K562 (cell line): Measurements from ENCODE around the gene RHPN2. TPM values are rescaled to one million over a fixed set of nuclear protein-coding genes. Genes with fewer than 3 reads are reported as not detected.

Source experiments
- ATAC-seq: fragments of 200-7000 bp; cut with Tn5 transposase; 3 replicates; pipeline ENCODE4 v1.9.1; 2020; ENCODE audit warnings: moderate library complexity
- BruUV-seq: library from RNA; stranded (reverse); fragments of 400-500 nt; replicated peaks from 2 replicates; lab custom pipeline; 2021; lab: Mats Ljungman, UMichigan
- CTCF ChIA-PET: fragments of 300-600 bp; formaldehyde crosslinking; extraction: SDS; loops from one replicate; lab custom pipeline; 2021; ENCODE audit warnings: low intra/inter-chr PET ratio; lab: Yijun Ruan, JAX
- POLR2A ChIA-PET: fragments of 300-600, 350-650 bp; sonication (Branson Sonifier 250); formaldehyde crosslinking; extraction: SDS; loops from one replicate; lab custom pipeline; 2021; ENCODE audit warnings: antibody characterized with exemption, inconsistent platforms; lab: Yijun Ruan, JAX
- DNase-seq, 4 experiments: peaks; one replicate each; pipeline versions ENCODE4 v3.0.0 to v3.0.0-alpha.2; 2011 to 2018; ENCODE audit warnings: low spot score in 3 of 4, mixed read lengths in 3 of 4; ENCODE audit errors: extremely low read depth in 1 of 4
- FAIRE-seq: peaks from 2 replicates; lab custom pipeline; 2011; peaks lifted over from hg19 to GRCh38; lab: Jason Lieb, UNC
- H2AFZ ChIP-seq: 2 replicates; pipeline ENCODE4 v1.6.0; 2011; ENCODE audit warnings: low read depth, low read length, control low read depth, inconsistent platforms
- H3K27ac ChIP-seq: fragments of 200-600 bp; 3 replicates; pipeline ENCODE4 v1.8.0; 2011; ENCODE audit warnings: low read depth, mild to moderate bottlenecking, control low read depth, inconsistent platforms, low read length, moderate library complexity, mixed read lengths; ENCODE audit errors: extremely low read depth
- H3K27me3 ChIP-seq, 2 experiments: fragments of 300-600 bp in 1 of 2; 2 replicates in 1 of 2; 3 replicates in 1 of 2; pipeline versions ENCODE4 v1.6.0 to v1.8.0; 2011; ENCODE audit warnings: inconsistent platforms in 2 of 2, low read length in 2 of 2, mild to moderate bottlenecking in 1 of 2, mixed read lengths in 1 of 2, moderate library complexity in 1 of 2; ENCODE audit not compliant: control insufficient read depth in 2 of 2, insufficient read depth in 2 of 2
- H3K36me3 ChIP-seq: fragments of 300-600 bp; 3 replicates; pipeline ENCODE4 v1.8.0; 2011; ENCODE audit warnings: mild to moderate bottlenecking, low read length, inconsistent platforms; ENCODE audit not compliant: control insufficient read depth, insufficient read depth
- H3K4me1 ChIP-seq, 2 experiments: fragments of 200-600 bp in 1 of 2; replicated peaks in 1 of 2; 2 replicates in 1 of 2; 3 replicates in 1 of 2; pipeline versions ENCODE4 v1.5.1 to v1.8.0; 2011; ENCODE audit warnings: inconsistent platforms in 2 of 2, low read length in 2 of 2, mild to moderate bottlenecking in 1 of 2, mixed read lengths in 1 of 2, moderate library complexity in 1 of 2; ENCODE audit not compliant: control insufficient read depth in 2 of 2, insufficient read depth in 2 of 2
- H3K4me2 ChIP-seq: 2 replicates; pipeline ENCODE4 v1.6.1; 2011; ENCODE audit warnings: low read length, control low read depth, inconsistent platforms, mixed read lengths; ENCODE audit not compliant: insufficient read depth
- H3K4me3 ChIP-seq: fragments of 200-600 bp; sonication (generic), shearing (Covaris generic); 2 replicates; pipeline ENCODE4 v1.5.1; 2016; ENCODE audit warnings: control low read depth, inconsistent platforms
- H3K79me2 ChIP-seq: fragments of 200-600 bp; 3 replicates; pipeline ENCODE4 v1.8.0; 2011; ENCODE audit warnings: low read length, inconsistent platforms; ENCODE audit not compliant: control insufficient read depth, insufficient read depth
- H3K9ac ChIP-seq, 2 experiments: 2 replicates each; pipeline versions ENCODE4 v1.6.0 to v1.6.1; 2011; ENCODE audit warnings: low read depth in 2 of 2, low read length in 2 of 2, control low read depth in 1 of 2, inconsistent platforms in 1 of 2, mild to moderate bottlenecking in 1 of 2, mixed read lengths in 1 of 2; ENCODE audit not compliant: insufficient read depth in 1 of 2
- H3K9me1 ChIP-seq: one replicate; pipeline ENCODE4 v1.6.0; 2011; ENCODE audit warnings: inconsistent platforms, mild to moderate bottlenecking, low read length, moderate library complexity; ENCODE audit not compliant: control insufficient read depth, insufficient read depth
- H3K9me3 ChIP-seq: replicated peaks from 2 replicates; pipeline ENCODE4 v1.5.1; 2011; ENCODE audit warnings: low read depth, low read length, inconsistent platforms; ENCODE audit not compliant: control insufficient read depth, insufficient read depth
- H4K20me1 ChIP-seq: replicated peaks from 2 replicates; pipeline ENCODE4 v1.6.1; 2011; ENCODE audit warnings: low read length, inconsistent platforms, mixed read lengths; ENCODE audit not compliant: control insufficient read depth, insufficient read depth
- CBFA2T3 ChIP-seq: fragments of 450-650 bp; IDR thresholded peaks from 2 replicates; pipeline ENCODE4 v1.6.1; 2017
- E4F1 ChIP-seq: fragments of 250-450 bp; sonication (Bioruptor Pico); IDR thresholded peaks from 2 replicates; pipeline ENCODE4 v1.5.0; 2021; ENCODE audit warnings: mild to moderate bottlenecking, borderline replicate concordance
- GABPB1 ChIP-seq: sonication (generic); formaldehyde crosslinking; IDR thresholded peaks from 2 replicates; pipeline ENCODE4 v1.8.0; 2022; ENCODE audit warnings: mild to moderate bottlenecking, missing genetic modification reagents
- HMBOX1 ChIP-seq: sonication (generic); IDR thresholded peaks from 2 replicates; pipeline ENCODE4 v1.6.1; 2016
- KDM1A ChIP-seq, 2 experiments: fragments of 450-650 bp; IDR thresholded peaks; 2 replicates each; pipeline ENCODE4 v1.6.1; 2016; ENCODE audit warnings: mild to moderate bottlenecking in 2 of 2
- KDM2B ChIP-seq: fragments of 250-450 bp; sonication (Bioruptor Pico); IDR thresholded peaks from 2 replicates; pipeline ENCODE4 v1.8.0; 2021; ENCODE audit warnings: mild to moderate bottlenecking, moderate library complexity
- MECOM ChIP-seq: fragments of 250-450 bp; sonication (Bioruptor Pico); IDR thresholded peaks from 2 replicates; pipeline ENCODE4 v1.8.0; 2022; ENCODE audit warnings: inconsistent platforms
- NFATC3 ChIP-seq: fragments of 450-650 bp; IDR thresholded peaks from 2 replicates; pipeline ENCODE4 v1.6.1; 2017; ENCODE audit warnings: mild to moderate bottlenecking
- RAD51 ChIP-seq: fragments of 450-650 bp; IDR thresholded peaks from 2 replicates; pipeline ENCODE4 v1.7.1; 2016; ENCODE audit warnings: low read depth, mild to moderate bottlenecking, borderline replicate concordance
- RFX5 ChIP-seq: IDR thresholded peaks from 2 replicates; pipeline ENCODE4 v1.6.1; 2011; ENCODE audit warnings: low read depth, mild to moderate bottlenecking, improper control_type of control experiment, low read length
- TEAD1 ChIP-seq, 2 experiments: fragments of 450-650 bp in 1 of 2; sonication (generic) in 1 of 2; formaldehyde crosslinking; IDR thresholded peaks; 2 replicates each; pipeline versions ENCODE4 v1.4.0 to v1.8.0; 2020 to 2022; ENCODE audit warnings: mild to moderate bottlenecking in 2 of 2, missing genetic modification reagents in 1 of 2
- TEAD4 ChIP-seq, 2 experiments: sonication (generic) in 1 of 2; formaldehyde crosslinking in 1 of 2; IDR thresholded peaks; 2 replicates each; pipeline versions ENCODE4 v1.6.1 to v1.8.0; 2012 to 2022; ENCODE audit warnings: borderline replicate concordance in 1 of 2, inconsistent platforms in 1 of 2, low read length in 1 of 2, mild to moderate bottlenecking in 1 of 2, missing genetic modification reagents in 1 of 2
- ZNF311 ChIP-seq: fragments of 250-450 bp; sonication (Bioruptor Pico); IDR thresholded peaks from 2 replicates; pipeline ENCODE4 v1.4.0; 2020; ENCODE audit warnings: mild to moderate bottlenecking, moderate library complexity
- ZNF766 ChIP-seq: fragments of 200-800 bp; sonication (Bioruptor generic); conservative IDR thresholded peaks from 2 replicates; pipeline ENCODE4 v1.6.1; 2016; ENCODE audit warnings: missing genetic modification characterization, missing compliant biosample characterization
- WGBS: fragments of 100-300 bp; shearing (Covaris generic); methylation state at CpG from one replicate; pipeline ENCODE4 v1.1.6; 2016; ENCODE audit warnings: low coverage, mixed read lengths; ENCODE audit not compliant: insufficient coverage; ENCODE audit errors: missing lambda C conversion rate; 5-methylcytosine and 5-hydroxymethylcytosine counted together
- in situ Hi-C: fragments of 300-500 bp; cut with MboI; formaldehyde crosslinking; loops from 4 replicates; pipeline ENCODE4 v1.15.0; 2018; ENCODE audit warnings: inconsistent platforms, mixed read lengths
- intact Hi-C: fragments of 100-400 bp; cut with micrococcal nuclease; formaldehyde crosslinking; loops from 2 replicates; pipeline ENCODE4 v1.14.2; 2022
- polyA plus RNA-seq, 8 experiments: library from polyadenylated mRNA; depleted of rRNA in 4 of 8; stranded (reverse) in 5 of 8; unstranded in 3 of 8; fragments of >200 nt; fragmentation: Nextera tagmentation in 2 of 8; fragmentation: Illumina TruSeq in 1 of 8; extraction: Ambion mirVana in 2 of 8; extraction: Trizol in 1 of 8; gene quantifications; 2 replicates each; pipeline versions ENCODE4 v1.2.1 to v1.2.3, GENCODE V29; 2011 to 2014; ENCODE audit warnings: inconsistent platforms in 1 of 8, missing spikeins in 1 of 8
- total RNA-seq, 7 experiments: library from RNA; depleted of rRNA in 6 of 7; stranded (reverse); fragments of >200 nt in 6 of 7; fragmentation: Illumina TruSeq in 2 of 7; extraction: Trizol in 2 of 7; gene quantifications; 2 replicates each; pipeline versions ENCODE4 v1.2.1 to v1.2.3, GENCODE V29; 2011 to 2021; ENCODE audit warnings: low replicate concordance in 1 of 7

The RHPN2 gene
- total and polyA plus RNA-seq, 9 of the 15 experiments (the other 6 are each of a cell fraction or from before 2014, with no cell fraction given): 0.63 to 9.9 (median 3.2) TPM

- ChIA-PET CTCF (no interaction called here), POLR2A (interaction anchor here (0.7 to 0.8 kb wide), 2 partner anchors 12 to 447 kb away, joined by 3 read pairs; no protein-coding TSS in a partner anchor)
- peak; percentile 52 for FAIRE-seq
- H3K4me1 ChIP-seq: peaks cover 9 to 11% of the 10 kb centered on the region in 2 experiments; a peak in 4 of 5 replicates
- peaks cover 9% of the 10 kb centered on the region for H4K20me1 ChIP-seq
- WGBS: 38% methylated on average over 15 of the region's 15 CpGs
- in situ Hi-C loops: no loop called here
- BruUV-seq: no TSS peak
- H3K9ac ChIP-seq: no peak overlapping the region
- 0 out of 3 replicates have a peak, but pooled peaks have one; percentile 34 for ATAC-seq
- H3K9me1 ChIP-seq: no peaks in the 10 kb centered on the region
- DNase-seq: peak in 1 of 4 experiments; percentile 17
- H3K27ac ChIP-seq: no peak overlapping the region
- H3K36me3 ChIP-seq: no peaks in the 10 kb centered on the region
- H3K27me3 ChIP-seq: no peaks in the 10 kb centered on the region
- intact Hi-C loops: no loop called here
- no peak overlapping the region for H3K4me3 ChIP-seq
- no peak overlapping the region for H3K4me2 ChIP-seq
- H3K9me3 ChIP-seq: 0 out of 2 replicates have a peak, but pooled peaks cover 2% of the 10 kb centered on the region
- no peaks in the 10 kb centered on the region for H3K79me2 ChIP-seq
- H2AFZ ChIP-seq: no peak overlapping the region
- TF ChIP-seq KDM2B (CRISPR knock-in tag) (no peak), RAD51 (no peak), NFATC3 (no peak), MECOM (CRISPR knock-in tag) (no peak), HMBOX1 (0 out of 2 replicates have a peak, but pooled peaks have one; percentile 22), TEAD4 (IDR thresholded peaks at IDR 0.05; ENCODE audit: low read length) (peak; percentile 21; the same call in 1 of the 2 replicates), TEAD4 (CRISPR knock-in tag; IDR thresholded peaks at IDR 0.05; ENCODE audit: borderline replicate concordance) (no peak), RFX5 (no peak), KDM1A (IDR thresholded peaks at IDR 0.05) (0 out of 4 replicates have a peak, but pooled peaks of 1 of the 2 experiments have one; percentile 21), TEAD1 (CRISPR knock-in tag; IDR thresholded peaks at IDR 0.05) (peak in 1 of 2 experiments; percentile 50; a peak in 1 of 4 replicates), ZNF766 (CRISPR knock-in tag) (no peak), GABPB1 (CRISPR knock-in tag) (no peak), E4F1 (no peak), CBFA2T3 (0 out of 2 replicates have a peak, but pooled peaks have one; percentile 14), ZNF311 (CRISPR knock-in tag) (no peak)
Observed at GRCh38 chr19:33048806-33049676, 15.6 kb downstream of the RHPN2 start.
